RWPE2 (cell line): ENCODE results near the gene IPPK.
"Not testable (repeated sequence)": the region's sequence is repeated elsewhere in the genome, so short reads cannot be mapped to it uniquely, and the experiment has no call there.

Experiments
- ATAC-seq: fragments of 200-7000 bp; cut with Tn5 transposase; 3 replicates; pipeline ENCODE4 v1.9.1; 2021; ENCODE audit warnings: low read depth
- DNase-seq: peaks from one replicate; pipeline ENCODE4 v3.0.0-alpha.2; 2020; ENCODE audit warnings: low spot score
- H3K27ac ChIP-seq: fragments of 450-650 bp; 2 replicates; pipeline ENCODE4 v1.5.1; 2017; ENCODE audit warnings: mild to moderate bottlenecking; ENCODE audit not compliant: poor library complexity, severe bottlenecking
- H3K27me3 ChIP-seq: fragments of 250-450 bp; sonication (Bioruptor Pico); 2 replicates; pipeline ENCODE4 v1.5.1; 2021; ENCODE audit warnings: mild to moderate bottlenecking, moderate library complexity; ENCODE audit not compliant: insufficient read depth, poor library complexity, severe bottlenecking
- H3K36me3 ChIP-seq: fragments of 250-450 bp; sonication (Bioruptor Pico); 2 replicates; pipeline ENCODE4 v1.5.1; 2020; ENCODE audit warnings: low read depth, mild to moderate bottlenecking, moderate library complexity
- H3K4me1 ChIP-seq: fragments of 250-450 bp; sonication (Bioruptor Pico); 2 replicates; pipeline ENCODE4 v1.5.1; 2021; ENCODE audit warnings: mild to moderate bottlenecking, moderate library complexity; ENCODE audit not compliant: insufficient read depth, poor library complexity, severe bottlenecking
- H3K4me3 ChIP-seq: fragments of 250-450 bp; sonication (Bioruptor Pico); 2 replicates; pipeline ENCODE4 v1.5.1; 2021; ENCODE audit warnings: mild to moderate bottlenecking, moderate library complexity; ENCODE audit not compliant: severe bottlenecking
- H3K9me3 ChIP-seq: fragments of 250-450 bp; sonication (Bioruptor Pico); 2 replicates; pipeline ENCODE4 v1.5.1; 2021; ENCODE audit warnings: mild to moderate bottlenecking, moderate library complexity; ENCODE audit not compliant: severe bottlenecking
- CTCF ChIP-seq: fragments of 450-650 bp; IDR thresholded peaks from one replicate; pipeline ENCODE4 v1.5.1; 2017; ENCODE audit warnings: mild to moderate bottlenecking, moderate library complexity; ENCODE audit not compliant: poor library complexity, severe bottlenecking

Gene IPPK

DNA sequence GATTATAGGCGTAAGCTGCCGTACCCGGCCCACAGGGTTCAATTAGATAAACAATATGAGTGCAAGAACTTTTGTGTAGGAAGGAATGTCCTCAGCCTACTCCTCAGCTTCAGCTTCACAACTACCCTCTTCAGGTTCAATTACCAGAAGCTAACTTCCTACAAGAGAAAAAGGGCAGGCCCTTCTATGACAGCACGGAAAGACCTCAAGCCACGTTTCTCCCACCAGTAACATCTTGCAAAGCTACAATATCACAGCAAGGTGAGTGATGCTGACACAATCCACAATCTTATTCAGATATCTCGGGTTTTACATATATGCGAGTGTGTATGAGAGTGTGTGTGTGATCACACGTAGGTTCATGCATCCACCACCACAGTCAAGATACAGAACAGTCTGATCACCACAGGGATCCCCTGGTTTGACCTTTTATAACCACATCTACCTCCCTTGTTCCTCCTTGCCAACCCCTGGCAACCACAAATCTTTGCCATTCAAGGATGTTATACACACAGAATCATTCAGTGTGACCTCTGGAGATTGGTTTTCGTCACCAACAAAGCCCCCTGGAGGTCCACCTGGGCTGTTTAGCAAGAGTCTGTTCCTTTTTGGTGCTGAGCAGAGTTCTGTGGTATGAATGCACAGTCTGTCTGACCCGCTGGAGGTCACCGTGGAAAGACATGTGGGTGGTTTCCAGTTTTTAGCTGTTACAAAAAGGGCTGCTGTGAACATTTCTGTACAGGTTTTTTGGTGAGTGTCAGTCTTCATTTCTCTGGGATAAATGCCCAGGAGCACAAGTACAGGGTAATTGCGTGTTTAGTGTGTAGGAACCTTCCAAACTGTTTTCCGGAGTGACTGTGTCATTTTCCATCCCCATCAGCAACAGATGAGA lies 38.2 kb downstream of the IPPK start:
- no peak for ATAC-seq
- H3K36me3 ChIP-seq = peaks cover 54% of the 10 kb centered on the region
- no peak for DNase-seq
- TF ChIP-seq CTCF = no peak
- H3K4me1 ChIP-seq = no peaks in the 10 kb centered on the region
- no peak overlapping the region for H3K4me3 ChIP-seq
- no peak overlapping the region for H3K27ac ChIP-seq
- no peaks in the 10 kb centered on the region for H3K27me3 ChIP-seq
- peaks cover 3% of the 10 kb centered on the region for H3K9me3 ChIP-seq

DNA sequence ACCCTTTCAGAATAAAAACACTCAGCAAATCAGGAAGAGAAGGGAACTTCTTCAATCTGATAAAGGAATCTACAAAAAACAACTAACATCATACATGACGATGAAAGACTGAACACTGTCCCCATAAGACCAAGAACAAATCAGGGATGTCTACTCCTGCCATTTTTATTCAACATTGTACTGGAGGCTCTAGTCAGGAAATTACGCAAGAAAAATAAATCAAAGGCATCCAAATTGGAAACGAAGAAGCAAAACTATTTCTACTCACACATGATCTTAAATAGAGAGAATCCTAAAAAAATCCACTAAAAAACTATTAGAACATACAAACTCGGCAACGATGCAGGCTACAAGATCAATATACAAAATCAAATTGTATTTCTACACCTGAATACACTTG lies 42.3 kb downstream of the IPPK start:
- no peak overlapping the region for H3K27ac ChIP-seq
- H3K4me3 ChIP-seq = no peak overlapping the region
- ATAC-seq (no peak), DNase-seq (no peak)
- H3K36me3 ChIP-seq = peaks cover 47% of the 10 kb centered on the region
- no peaks in the 10 kb centered on the region for H3K27me3 ChIP-seq
- no peaks in the 10 kb centered on the region for H3K4me1 ChIP-seq
- H3K9me3 ChIP-seq = peaks cover 3% of the 10 kb centered on the region
- no peak for TF ChIP-seq CTCF

- H3K27me3 ChIP-seq = no peaks in the 10 kb centered on the region
- H3K36me3 ChIP-seq = peaks cover 44% of the 10 kb centered on the region
- H3K27ac ChIP-seq = no peak overlapping the region
- DNase-seq (no peak), ATAC-seq (no peak)
- TF ChIP-seq CTCF = no peak
- no peak overlapping the region for H3K4me3 ChIP-seq
- peaks cover 3% of the 10 kb centered on the region for H3K9me3 ChIP-seq
- H3K4me1 ChIP-seq = no peaks in the 10 kb centered on the region
These were observed 43.4 kb downstream of the IPPK start for GRCh38 chr9:92626484-92626883.

- H3K27ac ChIP-seq, DNase-seq, ATAC-seq, H3K9me3 ChIP-seq, H3K27me3 ChIP-seq, H3K4me3 ChIP-seq, H3K4me1 ChIP-seq: not testable (repeated sequence)
- peaks cover 41% of the 10 kb centered on the region for H3K36me3 ChIP-seq
These were observed 46.0 kb downstream of the IPPK start for GRCh38 chr9:92623936-92624335.

- no peak overlapping the region for H3K4me3 ChIP-seq
- H3K4me1 ChIP-seq = no peaks in the 10 kb centered on the region
- peaks cover 32% of the 10 kb centered on the region for H3K36me3 ChIP-seq
- no peak overlapping the region for H3K27ac ChIP-seq
- ATAC-seq (no peak), DNase-seq (no peak)
- H3K27me3 ChIP-seq = no peaks in the 10 kb centered on the region
- no peaks in the 10 kb centered on the region for H3K9me3 ChIP-seq
- TF ChIP-seq CTCF = no peak
These were observed 49.1 kb downstream of the IPPK start for GRCh38 chr9:92620845-92621244.
